HFFc6 (cell line): ENCODE measurements around the gene SSC4D. TPM values are rescaled to one million over a fixed set of nuclear protein-coding genes. Genes with fewer than 3 reads are reported as not detected.
"Not testable (repeated sequence)": the region's sequence is repeated elsewhere in the genome, so short reads cannot be mapped to it uniquely, and the experiment has no call there.

Experiments used
- DNase-seq: peaks from one replicate; pipeline ENCODE4 v3.0.0-alpha.2; 2018
- H3K27ac Mint-ChIP-seq: 2 replicates; pipeline ENCODE4 v1.8.0; 2020; ENCODE audit warnings: mild to moderate bottlenecking, mixed read lengths
- H3K27me3 Mint-ChIP-seq: 2 replicates; pipeline ENCODE4 v1.8.0; 2021; ENCODE audit warnings: mild to moderate bottlenecking, moderate library complexity, mixed read lengths; ENCODE audit not compliant: insufficient read depth
- H3K36me3 Mint-ChIP-seq: 2 replicates; pipeline ENCODE4 v1.8.0; 2021; ENCODE audit warnings: low read depth, mixed read lengths
- H3K4me1 Mint-ChIP-seq: 2 replicates; pipeline ENCODE4 v1.8.0; 2020; ENCODE audit warnings: low read depth, mixed read lengths
- H3K4me3 Mint-ChIP-seq: 2 replicates; pipeline ENCODE4 v1.8.0; 2020; ENCODE audit warnings: mild to moderate bottlenecking, moderate library complexity, mixed read lengths
- H3K9me3 Mint-ChIP-seq: 2 replicates; pipeline ENCODE4 v1.8.0; 2020; ENCODE audit warnings: mild to moderate bottlenecking, mixed read lengths
- CTCF ChIP-seq: fragments of 200-600 bp; sonication (generic); IDR thresholded peaks from 2 replicates; pipeline ENCODE4 v1.5.0; 2021; ENCODE audit warnings: antibody characterized with exemption, mild to moderate bottlenecking
- total RNA-seq, 6 experiments: library from RNA; stranded (reverse); fragmentation: NEBNext Ultra II Directional; extraction: Animal tissue kit (Norgen Biotek cat#: 25700); gene quantifications; 2 replicates in 1 of 6; 3 replicates in 5 of 6; pipeline ENCODE4 v1.2.3, GENCODE V29; 2021

Gene SSC4D
- total RNA-seq, 6 experiments from 2014 or later, result 0.23 to 1.1 (median 0.51) TPM

GRCh38 chr7:76403780-76404494, 5.6 kb downstream of the SSC4D start:
- no peak overlapping the region for H3K4me3 Mint-ChIP-seq
- no peak overlapping the region for H3K27ac Mint-ChIP-seq
- DNase-seq, result no peak
- no peaks in the 10 kb centered on the region for H3K9me3 Mint-ChIP-seq
- TF ChIP-seq CTCF, result no peak
- peaks cover 5% of the 10 kb centered on the region for H3K27me3 Mint-ChIP-seq
- H3K36me3 Mint-ChIP-seq, result no peaks in the 10 kb centered on the region
- H3K4me1 Mint-ChIP-seq, result no peaks in the 10 kb centered on the region; the same call in 1 of the 2 replicates

- H3K9me3 Mint-ChIP-seq, H3K27me3 Mint-ChIP-seq, H3K4me1 Mint-ChIP-seq, DNase-seq, H3K27ac Mint-ChIP-seq, H3K36me3 Mint-ChIP-seq, H3K4me3 Mint-ChIP-seq: not testable (repeated sequence)
These were observed 6.4 kb downstream of the SSC4D start for GRCh38 chr7:76403097-76403496.

- H3K9me3 Mint-ChIP-seq, result no peaks in the 10 kb centered on the region
- peaks cover 3% of the 10 kb centered on the region for H3K27me3 Mint-ChIP-seq
- no peak overlapping the region for H3K27ac Mint-ChIP-seq
- no peaks in the 10 kb centered on the region for H3K36me3 Mint-ChIP-seq
- no peak for TF ChIP-seq CTCF
- peaks cover 6% of the 10 kb centered on the region for H3K4me1 Mint-ChIP-seq
- DNase-seq, result no peak
- no peak overlapping the region for H3K4me3 Mint-ChIP-seq
These were observed 9.2 kb downstream of the SSC4D start for GRCh38 chr7:76400248-76400647.

GRCh38 chr7:76397409-76398183, 11.9 kb downstream of the SSC4D start:
- Mint-ChIP-seq H3K27me3 (no peaks in the 10 kb centered on the region; the same call in none of the 2 replicates), H3K9me3 (no peaks in the 10 kb centered on the region), H3K27ac (no peak overlapping the region), H3K4me3 (peak overlapping the region; percentile 41; the same call in 1 of the 2 replicates), H3K4me1 (peaks cover 12% of the 10 kb centered on the region), H3K36me3 (no peaks in the 10 kb centered on the region)
- peak; percentile 32 for DNase-seq
- no peak for TF ChIP-seq CTCF

DNA sequence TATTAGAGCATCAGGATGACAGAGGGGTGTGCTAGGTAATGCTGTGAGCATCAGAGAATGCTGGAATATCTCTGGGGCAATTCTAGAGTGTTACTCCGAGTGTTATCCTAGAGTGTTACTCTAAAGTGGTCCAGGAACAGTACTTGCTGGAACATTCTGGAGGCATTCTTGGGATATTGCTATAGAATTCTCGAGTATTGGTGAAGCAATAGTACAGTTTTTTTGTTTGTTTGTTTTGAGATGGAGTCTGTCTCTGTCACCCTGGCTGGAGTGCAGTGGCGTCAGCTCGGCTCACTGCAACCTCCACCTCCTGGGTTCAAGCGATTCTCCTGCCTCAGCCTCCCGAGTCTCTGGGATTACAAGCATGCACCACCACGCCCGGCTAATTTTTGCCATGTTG, 12.6 kb downstream of the SSC4D start:
- no peak overlapping the region; the same call in 1 of the 2 replicates for H3K4me3 Mint-ChIP-seq

More for the DNA sequence above, 12.6 kb downstream of the SSC4D start:
- no peak for TF ChIP-seq CTCF
- Mint-ChIP-seq H3K27me3 (no peaks in the 10 kb centered on the region; the same call in none of the 2 replicates), H3K4me1 (peaks cover 14% of the 10 kb centered on the region), H3K27ac (no peak overlapping the region), H3K9me3 (no peaks in the 10 kb centered on the region), H3K36me3 (no peaks in the 10 kb centered on the region)
- DNase-seq, result no peak
